Endodermal cell (in vitro differentiated cells): ENCODE results near the gene STX11. TPM values are rescaled to one million over a fixed set of nuclear protein-coding genes. Genes with fewer than 3 reads are reported as not detected.

Experiments used
- DNase-seq: peaks from one replicate; pipeline ENCODE4 v3.0.0-alpha.2; 2017
- H3K27ac ChIP-seq: 2 replicates; pipeline ENCODE4 v1.5.1; 2013; ENCODE audit warnings: mild to moderate bottlenecking, low read depth, low read length, moderate library complexity
- H3K27me3 ChIP-seq: 2 replicates; pipeline ENCODE4 v1.6.1; 2013; ENCODE audit warnings: mild to moderate bottlenecking, low read length, moderate library complexity; ENCODE audit not compliant: insufficient read depth, control insufficient read depth, poor library complexity, severe bottlenecking
- H3K36me3 ChIP-seq: 2 replicates; pipeline ENCODE4 v1.7.0; 2013; ENCODE audit warnings: mild to moderate bottlenecking, low read length, moderate library complexity; ENCODE audit not compliant: control insufficient read depth, insufficient read depth
- H3K4me1 ChIP-seq: one replicate; pipeline ENCODE4 v1.7.0; 2013; ENCODE audit warnings: low read length; ENCODE audit not compliant: control insufficient read depth, insufficient read depth
- H3K4me3 ChIP-seq: 2 replicates; pipeline ENCODE4 v1.5.1; 2013; ENCODE audit warnings: mild to moderate bottlenecking, low read length, moderate library complexity
- H3K9ac ChIP-seq: 2 replicates; pipeline ENCODE4 v1.6.1; 2013; ENCODE audit warnings: mild to moderate bottlenecking, low read length, moderate library complexity; ENCODE audit not compliant: poor library complexity, severe bottlenecking; ENCODE audit errors: extremely low read depth
- H3K9me3 ChIP-seq: 2 replicates; pipeline ENCODE4 v1.6.1; 2013; ENCODE audit warnings: mild to moderate bottlenecking, low read length, moderate library complexity; ENCODE audit not compliant: control insufficient read depth
- H3K27ac Mint-ChIP-seq: 2 replicates; pipeline ENCODE4 v1.8.0; 2020; ENCODE audit warnings: mixed read lengths
- H3K27me3 Mint-ChIP-seq: 2 replicates; pipeline ENCODE4 v1.8.0; 2021; ENCODE audit warnings: mild to moderate bottlenecking, mixed read lengths; ENCODE audit not compliant: insufficient read depth
- H3K36me3 Mint-ChIP-seq: 2 replicates; pipeline ENCODE4 v1.8.0; 2020; ENCODE audit warnings: low read depth, mixed read lengths
- H3K4me1 Mint-ChIP-seq: 2 replicates; pipeline ENCODE4 v1.8.0; 2020; ENCODE audit warnings: mixed read lengths
- H3K4me3 Mint-ChIP-seq: 2 replicates; pipeline ENCODE4 v1.8.0; 2020; ENCODE audit warnings: mild to moderate bottlenecking, moderate library complexity, mixed read lengths
- H3K9me3 Mint-ChIP-seq: 2 replicates; pipeline ENCODE4 v1.8.0; 2020; ENCODE audit warnings: mild to moderate bottlenecking, mixed read lengths
- CTCF ChIP-seq: fragments of 200-600 bp; sonication (generic); conservative IDR thresholded peaks from 2 replicates; pipeline ENCODE4 v1.5.0; 2021; ENCODE audit warnings: antibody characterized with exemption, mild to moderate bottlenecking
- WGBS, 2 experiments: methylation state at CpG; one replicate each; pipeline versions ENCODE4 v1.1.5 to v1.1.7; 2013; ENCODE audit warnings: missing lambda C conversion rate in 2 of 2, mixed read lengths in 1 of 2; ENCODE audit not compliant: insufficient coverage in 1 of 2, insufficient read length in 1 of 2; 5-methylcytosine and 5-hydroxymethylcytosine counted together
- total RNA-seq, 2 donors: library from RNA; stranded (reverse); fragmentation: NEBNext Ultra II Directional in 1 of 2; extraction: Animal tissue kit (Norgen Biotek cat#: 25700) in 1 of 2; gene quantifications; 2 replicates in 1 of 2; 3 replicates in 1 of 2; pipeline ENCODE4 v1.2.1, GENCODE V29; 2021

The STX11 gene
- total RNA-seq, 2 donors from 2014 or later, result 0.29 TPM; not detected in 1

GRCh38 chr6:144133225-144133821 is 17.0 kb upstream of the STX11 start:
- H3K27ac Mint-ChIP-seq, result no peak overlapping the region
- H3K4me3 Mint-ChIP-seq, result no peak overlapping the region
- H3K27me3 Mint-ChIP-seq, result peaks cover 2% of the 10 kb centered on the region
- no peak overlapping the region for H3K9ac ChIP-seq
- H3K4me1 ChIP-seq, result no peaks in the 10 kb centered on the region
- DNase-seq, result no peak
- no peaks in the 10 kb centered on the region for H3K27me3 ChIP-seq
- H3K36me3 ChIP-seq, result no peaks in the 10 kb centered on the region
- no peak for TF ChIP-seq CTCF
- no peaks in the 10 kb centered on the region for H3K4me1 Mint-ChIP-seq
- H3K36me3 Mint-ChIP-seq, result no peaks in the 10 kb centered on the region
- no peaks in the 10 kb centered on the region for H3K9me3 ChIP-seq
- H3K27ac ChIP-seq, result no peak overlapping the region
- no peaks in the 10 kb centered on the region for H3K9me3 Mint-ChIP-seq
- 88 to 89% methylated on average over 3 to 5 of the region's 5 CpGs for WGBS, 2 experiments
- no peak overlapping the region for H3K4me3 ChIP-seq

- Mint-ChIP-seq H3K27me3 (no peaks in the 10 kb centered on the region), H3K27ac (no peak overlapping the region), H3K4me1 (no peaks in the 10 kb centered on the region), H3K9me3 (no peaks in the 10 kb centered on the region), H3K4me3 (no peak overlapping the region), H3K36me3 (no peaks in the 10 kb centered on the region)
- Histone ChIP-seq H3K4me1 (no peaks in the 10 kb centered on the region), H3K9me3 (no peaks in the 10 kb centered on the region), H3K36me3 (no peaks in the 10 kb centered on the region), H3K4me3 (no peak overlapping the region), H3K9ac (no peak overlapping the region), H3K27ac (no peak overlapping the region), H3K27me3 (no peaks in the 10 kb centered on the region)
- WGBS, 2 experiments, result 96% methylated on average over 2 of the region's 2 CpGs; no CpG with 5 or more reads in 1 of the 2 experiments
- no peak for DNase-seq
- TF ChIP-seq CTCF, result no peak
These were observed 16.1 kb upstream of the STX11 start for GRCh38 chr6:144134176-144134575.

GRCh38 chr6:144134737-144135136 is 15.6 kb upstream of the STX11 start:
- H3K9me3 ChIP-seq, result no peaks in the 10 kb centered on the region
- H3K4me1 ChIP-seq, result no peaks in the 10 kb centered on the region
- TF ChIP-seq CTCF, result no peak
- H3K36me3 Mint-ChIP-seq, result no peaks in the 10 kb centered on the region
- H3K9ac ChIP-seq, result no peak overlapping the region
- H3K4me3 Mint-ChIP-seq, result no peak overlapping the region
- H3K36me3 ChIP-seq, result no peaks in the 10 kb centered on the region
- no peak overlapping the region for H3K4me3 ChIP-seq
- H3K9me3 Mint-ChIP-seq, result no peaks in the 10 kb centered on the region
- no peak overlapping the region for H3K27ac ChIP-seq
- 62 to 81% methylated on average over 2 of the region's 2 CpGs for WGBS, 2 experiments
- no peak for DNase-seq
- H3K27me3 Mint-ChIP-seq, result no peaks in the 10 kb centered on the region
- no peaks in the 10 kb centered on the region for H3K27me3 ChIP-seq
- H3K27ac Mint-ChIP-seq, result no peak overlapping the region
- H3K4me1 Mint-ChIP-seq, result no peaks in the 10 kb centered on the region
